HG03469 (cell line): ENCODE measurements around the gene CARMIL3.
"Not testable (repeated sequence)": the region's sequence is repeated elsewhere in the genome, so short reads cannot be mapped to it uniquely, and the experiment has no call there.

Experiments
- ATAC-seq: cut with Tn5 transposase; IDR thresholded peaks from one replicate; pipeline ENCODE4 v1.9.1; 2021; ENCODE audit warnings: mild to moderate bottlenecking, moderate library complexity, moderate number of reproducible peaks; ENCODE audit not compliant: unreplicated experiment

The CARMIL3 gene

GRCh38 chr14:24051789-24052655 is at the start of gene CARMIL3:
Gene CARMIL3, plus strand, starts transcription at chr14:24052009. Its CDS starts 145 bp downstream, at chr14:24052154.
- ATAC-seq: peak; percentile 55

- not testable (repeated sequence) for ATAC-seq
These were observed 45.4 kb upstream of the CARMIL3 start for GRCh38 chr14:24006471-24006816.

DNA sequence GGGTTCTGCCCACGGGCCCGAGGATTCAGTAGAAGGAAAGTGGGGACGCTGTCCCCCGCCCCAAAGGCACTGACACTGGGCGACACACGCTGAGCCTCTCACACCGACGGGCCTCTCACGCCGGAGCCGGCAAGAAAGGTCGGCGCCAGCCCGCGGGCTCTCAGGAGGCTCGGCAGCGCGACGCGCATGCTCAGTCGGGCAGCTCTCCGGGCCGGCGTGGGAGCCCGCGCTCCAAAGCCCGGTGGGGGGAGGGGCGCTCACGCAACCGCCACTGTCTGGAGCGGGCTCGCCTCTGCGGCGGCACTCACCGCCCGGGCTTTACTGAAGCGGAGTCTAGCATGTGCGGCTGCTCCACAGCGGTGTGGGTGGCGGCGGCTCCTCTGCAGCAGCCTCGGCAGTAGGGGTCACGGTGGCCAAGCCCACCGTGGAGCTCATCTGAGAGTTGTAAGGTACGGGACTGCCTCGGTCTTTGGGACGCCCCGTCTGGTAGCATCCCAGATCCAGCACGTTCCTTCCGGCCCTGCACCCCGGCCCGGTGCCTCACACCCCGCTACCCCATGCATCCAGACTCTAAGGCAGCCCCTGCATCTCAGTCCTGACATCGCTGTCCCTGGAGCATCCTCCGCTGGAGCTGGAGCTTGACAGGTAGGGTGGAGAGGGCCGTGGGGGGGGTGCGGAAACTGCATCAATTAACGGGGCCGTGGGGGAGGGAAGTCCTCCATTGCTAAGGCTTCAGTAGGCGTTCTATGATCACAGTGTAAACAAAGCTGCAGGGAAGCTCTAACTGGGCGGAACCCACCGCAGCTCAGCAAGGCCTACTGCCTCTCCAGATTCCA is 44.8 kb upstream of the CARMIL3 start:
- peak; percentile 50 for ATAC-seq

GRCh38 chr14:24011051-24011450 is 40.8 kb upstream of the CARMIL3 start:
- no peak for ATAC-seq

- not testable (repeated sequence) for ATAC-seq
These were observed 39.0 kb upstream of the CARMIL3 start for GRCh38 chr14:24012726-24013273.

DNA sequence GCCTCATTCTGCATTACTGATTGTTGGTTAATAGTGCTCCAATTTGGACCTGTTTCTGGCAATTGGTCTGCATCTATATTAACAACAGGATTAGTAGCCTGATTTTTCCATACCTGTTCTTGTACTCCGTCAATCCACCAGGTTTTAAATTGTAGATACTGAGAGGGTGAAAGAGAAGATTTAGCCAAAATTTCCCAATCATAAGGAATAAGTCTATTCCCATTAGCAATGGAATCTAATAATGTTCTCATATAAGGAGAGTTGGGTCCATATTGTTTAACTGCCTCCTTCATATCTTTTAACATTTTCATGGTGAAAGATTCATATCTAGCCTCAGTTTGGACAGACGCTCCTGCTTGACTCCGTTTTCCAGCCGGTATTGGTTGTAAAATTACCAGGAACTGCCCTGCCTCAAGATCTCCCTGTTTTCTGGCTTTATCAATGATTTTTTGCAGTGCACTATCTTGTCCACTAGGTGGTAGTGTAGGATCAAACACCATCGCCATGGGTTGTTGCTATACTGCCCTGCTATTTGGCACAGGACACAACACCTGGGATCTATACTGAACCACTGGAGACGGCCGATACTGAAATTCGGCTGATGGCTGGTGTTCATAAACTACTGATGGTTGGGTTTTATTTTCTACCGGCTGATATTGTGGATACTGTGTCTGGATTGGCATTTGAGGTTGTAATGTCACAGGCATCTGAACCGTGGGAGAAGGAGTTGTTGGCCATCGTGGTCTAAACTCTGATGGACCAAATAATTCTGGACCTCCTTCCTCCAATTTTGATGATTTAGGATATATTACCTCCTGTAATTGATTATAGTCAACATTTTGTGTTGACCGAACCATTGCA is 37.9 kb upstream of the CARMIL3 start:
- no peak for ATAC-seq

- not testable (repeated sequence) for ATAC-seq
These were observed 36.1 kb upstream of the CARMIL3 start for GRCh38 chr14:24015745-24016144.

DNA sequence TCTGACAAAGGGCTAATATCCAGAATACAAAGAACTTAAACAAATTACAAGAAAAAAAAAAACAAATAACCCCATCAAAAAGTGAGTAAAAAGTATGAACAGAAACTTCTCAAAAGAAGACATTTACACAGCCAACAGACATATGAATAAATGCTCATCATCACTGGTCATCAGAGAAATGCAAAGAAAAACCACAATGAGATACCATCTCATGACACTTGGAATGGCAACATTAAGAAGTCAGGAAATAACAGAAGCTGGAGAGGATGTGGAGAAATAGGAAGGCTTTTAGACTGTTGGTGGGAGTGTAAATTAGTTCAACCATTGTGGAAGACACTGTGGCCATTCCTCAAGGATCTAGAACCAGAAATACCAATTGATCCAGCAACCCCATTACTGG is 32.8 kb upstream of the CARMIL3 start:
- not testable (repeated sequence) for ATAC-seq

DNA sequence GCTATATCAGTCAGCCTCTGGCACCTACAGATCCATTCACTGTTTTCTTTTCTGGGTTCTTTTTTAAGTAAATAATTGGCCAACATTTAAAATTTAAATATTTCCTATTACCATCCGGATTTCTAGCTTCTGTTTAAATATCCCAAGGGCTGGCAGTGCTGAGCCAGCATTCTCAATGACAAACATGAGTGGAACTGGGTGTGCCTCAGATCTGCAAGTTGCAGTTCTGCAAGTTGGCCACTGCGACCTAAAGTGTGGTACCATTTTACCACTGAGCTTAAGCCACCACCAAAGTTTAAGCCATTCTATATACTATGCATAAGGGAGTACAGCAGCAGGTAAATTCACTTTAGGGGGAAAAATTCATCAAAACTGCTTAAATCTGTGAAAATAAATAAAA is 31.9 kb upstream of the CARMIL3 start:
- not testable (repeated sequence) for ATAC-seq

- ATAC-seq: not testable (repeated sequence)
These were observed 31.3 kb upstream of the CARMIL3 start for GRCh38 chr14:24020520-24020919.

DNA sequence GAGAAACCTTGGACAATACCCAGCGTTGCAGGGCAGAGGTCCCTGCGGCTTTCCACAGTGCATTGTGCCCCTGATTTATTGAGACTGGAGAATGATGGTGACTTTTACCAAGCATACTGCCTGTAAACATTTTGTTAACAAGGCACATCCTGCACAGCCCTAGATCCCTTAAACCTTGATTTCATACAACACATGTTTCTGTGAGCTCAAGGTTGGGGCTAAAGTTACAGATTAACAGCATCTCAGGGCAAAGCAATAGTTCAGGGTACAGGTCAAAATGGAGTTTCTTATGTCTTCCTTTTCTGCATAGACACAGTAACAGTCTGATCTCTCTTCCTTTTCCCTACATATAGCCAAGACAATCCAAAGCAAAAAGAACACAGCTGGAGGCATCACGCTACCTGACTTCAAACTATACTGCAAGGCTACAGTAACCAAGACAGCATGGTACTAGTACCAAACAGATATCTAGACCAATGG is 26.8 kb upstream of the CARMIL3 start:
- ATAC-seq: not testable (repeated sequence)

DNA sequence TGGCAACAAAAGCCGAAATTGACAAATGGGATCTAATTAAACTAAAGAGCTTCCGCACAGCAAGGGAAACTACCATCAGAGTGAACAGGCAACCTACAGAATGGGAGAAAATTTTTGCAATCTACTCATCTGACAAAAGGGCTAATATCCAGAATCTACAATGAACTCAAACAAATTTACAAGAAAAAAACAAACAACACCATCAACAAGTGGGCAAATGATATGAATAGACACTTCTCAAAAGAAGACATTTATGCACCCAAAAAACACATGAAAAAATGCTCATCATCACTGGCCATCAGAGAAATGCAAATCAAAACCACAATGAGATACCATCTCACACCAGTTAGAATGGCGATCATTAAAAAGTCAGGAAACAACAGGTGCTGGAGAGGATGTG is 22.1 kb upstream of the CARMIL3 start:
- not testable (repeated sequence) for ATAC-seq

DNA sequence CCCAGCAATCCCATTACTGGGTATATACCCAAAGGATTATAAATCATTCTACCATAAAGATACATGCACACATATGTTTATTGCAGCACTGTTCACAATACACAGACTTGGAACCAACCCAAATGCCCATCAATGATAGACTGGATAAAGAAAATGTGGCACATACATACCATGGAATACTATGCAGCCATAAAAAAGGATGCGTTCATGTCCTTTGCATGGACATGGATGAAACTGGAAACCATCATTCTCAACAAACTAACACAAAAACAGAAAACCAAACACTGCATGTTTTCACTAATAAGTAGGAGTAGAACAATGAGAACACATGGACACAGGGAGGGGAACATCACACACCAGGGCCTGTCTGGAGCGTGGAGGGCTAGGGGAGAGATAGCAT is 20.5 kb upstream of the CARMIL3 start:
- ATAC-seq: not testable (repeated sequence)

- no peak for ATAC-seq
These were observed 18.9 kb upstream of the CARMIL3 start for GRCh38 chr14:24032727-24033418.

- ATAC-seq: not testable (repeated sequence)
These were observed 16.0 kb upstream of the CARMIL3 start for GRCh38 chr14:24035769-24036168.

GRCh38 chr14:24036169-24036962 is 15.4 kb upstream of the CARMIL3 start:
- no peak for ATAC-seq

DNA sequence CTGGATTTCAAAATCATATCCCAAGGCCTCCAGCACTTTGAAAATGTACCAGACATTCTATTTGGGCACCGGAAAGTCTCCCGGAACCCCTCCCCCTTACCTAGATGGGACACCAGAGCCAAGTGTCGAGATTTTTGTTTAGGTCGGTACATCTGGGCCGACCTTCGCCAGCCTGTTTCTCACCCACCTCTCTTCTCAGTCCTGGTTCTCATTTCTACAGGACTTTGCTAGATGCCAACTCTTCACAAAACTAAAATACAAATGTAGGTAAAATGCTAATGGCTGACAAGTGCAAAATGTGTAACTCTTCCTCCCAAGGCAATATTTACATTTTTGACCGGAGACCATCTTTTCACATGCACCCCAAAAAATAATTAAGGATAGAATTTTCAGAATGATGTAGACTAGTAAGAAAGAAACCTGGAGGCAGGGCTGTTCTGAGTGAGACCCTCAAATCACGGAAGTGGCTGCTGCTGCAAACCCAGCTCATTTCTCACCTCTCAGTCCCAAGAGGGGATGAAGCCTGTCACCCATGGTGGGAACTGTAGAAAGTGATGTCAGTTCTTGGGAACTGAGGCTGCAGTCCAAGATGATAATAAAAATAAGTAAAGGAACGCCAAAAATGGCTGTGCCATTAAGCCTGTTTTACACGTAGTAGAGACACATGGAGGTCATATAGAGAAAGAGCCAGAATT is 14.7 kb upstream of the CARMIL3 start:
- not testable (repeated sequence) for ATAC-seq

DNA sequence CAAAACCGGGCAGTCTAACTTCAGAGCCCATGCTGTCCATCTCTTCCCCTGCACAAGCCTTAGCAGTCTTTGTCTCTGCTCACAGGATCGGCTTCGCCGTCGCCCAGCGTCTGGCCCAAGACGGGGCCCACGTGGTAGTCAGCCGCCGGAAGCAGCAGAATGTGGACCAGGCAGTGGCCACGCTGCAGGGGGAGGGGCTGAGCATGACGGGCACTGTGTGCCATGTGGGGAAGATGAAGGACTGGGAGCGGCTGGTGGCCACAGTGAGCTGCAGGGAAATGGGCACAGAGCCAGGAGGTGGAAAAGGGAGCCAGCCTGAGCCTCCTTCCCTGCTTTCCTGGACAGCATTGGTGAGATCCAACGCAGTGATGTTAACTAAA is 14.2 kb upstream of the CARMIL3 start:
- no peak for ATAC-seq
